Measurements from ENCODE around the gene PLEKHA5.
"Not testable (repeated sequence)": the region's sequence is repeated elsewhere in the genome, so short reads cannot be mapped to it uniquely, and the experiment has no call there.

PLEKHA5 gene

DNA sequence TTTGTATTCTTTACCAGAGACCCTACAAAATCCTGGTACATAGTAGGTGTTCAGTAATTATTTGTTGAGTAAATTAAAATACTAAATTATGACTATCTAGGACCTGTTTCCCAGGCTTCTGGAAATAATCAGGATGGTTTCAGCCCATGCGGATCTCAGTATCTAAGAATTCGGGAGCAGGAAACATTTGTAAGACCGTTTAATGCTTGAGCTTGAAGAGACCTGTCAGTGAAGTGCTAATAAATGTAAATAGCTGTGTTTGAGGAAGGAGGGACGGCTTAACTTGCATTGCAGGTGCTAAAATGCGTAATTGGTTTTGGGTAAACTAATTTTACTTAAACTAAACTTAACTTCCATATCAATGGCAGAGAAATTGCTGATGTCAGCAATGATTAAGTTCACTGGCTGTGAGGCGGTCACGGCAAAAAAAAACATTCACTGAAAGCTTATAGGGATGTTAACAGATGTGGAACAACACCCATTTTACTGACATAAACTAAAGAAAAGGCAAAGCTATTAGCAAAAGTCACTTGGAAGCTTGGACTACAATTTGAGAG is 281.2 kb downstream of the PLEKHA5 start:
- H3K27me3 ChIP-seq (ENCODE audit: insufficient read depth, low read depth, severe bottlenecking): no peaks in the 10 kb centered on the region
- no peak for DNase-seq
- H3K27ac ChIP-seq: no peak overlapping the region
- H3K36me3 ChIP-seq: no peaks in the 10 kb centered on the region
- no peak overlapping the region for H3K4me3 ChIP-seq (ENCODE audit: low read depth, low read length)
- TF ChIP-seq, protein P1, sequence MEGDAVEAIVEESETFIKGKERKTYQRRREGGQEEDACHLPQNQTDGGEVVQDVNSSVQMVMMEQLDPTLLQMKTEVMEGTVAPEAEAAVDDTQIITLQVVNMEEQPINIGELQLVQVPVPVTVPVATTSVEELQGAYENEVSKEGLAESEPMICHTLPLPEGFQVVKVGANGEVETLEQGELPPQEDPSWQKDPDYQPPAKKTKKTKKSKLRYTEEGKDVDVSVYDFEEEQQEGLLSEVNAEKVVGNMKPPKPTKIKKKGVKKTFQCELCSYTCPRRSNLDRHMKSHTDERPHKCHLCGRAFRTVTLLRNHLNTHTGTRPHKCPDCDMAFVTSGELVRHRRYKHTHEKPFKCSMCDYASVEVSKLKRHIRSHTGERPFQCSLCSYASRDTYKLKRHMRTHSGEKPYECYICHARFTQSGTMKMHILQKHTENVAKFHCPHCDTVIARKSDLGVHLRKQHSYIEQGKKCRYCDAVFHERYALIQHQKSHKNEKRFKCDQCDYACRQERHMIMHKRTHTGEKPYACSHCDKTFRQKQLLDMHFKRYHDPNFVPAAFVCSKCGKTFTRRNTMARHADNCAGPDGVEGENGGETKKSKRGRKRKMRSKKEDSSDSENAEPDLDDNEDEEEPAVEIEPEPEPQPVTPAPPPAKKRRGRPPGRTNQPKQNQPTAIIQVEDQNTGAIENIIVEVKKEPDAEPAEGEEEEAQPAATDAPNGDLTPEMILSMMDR (IDR thresholded peaks at IDR 0.05; ENCODE audit: low read depth, low read length): no peak
- H3K9me3 ChIP-seq (ENCODE audit: severe bottlenecking): no peaks in the 10 kb centered on the region

DNA sequence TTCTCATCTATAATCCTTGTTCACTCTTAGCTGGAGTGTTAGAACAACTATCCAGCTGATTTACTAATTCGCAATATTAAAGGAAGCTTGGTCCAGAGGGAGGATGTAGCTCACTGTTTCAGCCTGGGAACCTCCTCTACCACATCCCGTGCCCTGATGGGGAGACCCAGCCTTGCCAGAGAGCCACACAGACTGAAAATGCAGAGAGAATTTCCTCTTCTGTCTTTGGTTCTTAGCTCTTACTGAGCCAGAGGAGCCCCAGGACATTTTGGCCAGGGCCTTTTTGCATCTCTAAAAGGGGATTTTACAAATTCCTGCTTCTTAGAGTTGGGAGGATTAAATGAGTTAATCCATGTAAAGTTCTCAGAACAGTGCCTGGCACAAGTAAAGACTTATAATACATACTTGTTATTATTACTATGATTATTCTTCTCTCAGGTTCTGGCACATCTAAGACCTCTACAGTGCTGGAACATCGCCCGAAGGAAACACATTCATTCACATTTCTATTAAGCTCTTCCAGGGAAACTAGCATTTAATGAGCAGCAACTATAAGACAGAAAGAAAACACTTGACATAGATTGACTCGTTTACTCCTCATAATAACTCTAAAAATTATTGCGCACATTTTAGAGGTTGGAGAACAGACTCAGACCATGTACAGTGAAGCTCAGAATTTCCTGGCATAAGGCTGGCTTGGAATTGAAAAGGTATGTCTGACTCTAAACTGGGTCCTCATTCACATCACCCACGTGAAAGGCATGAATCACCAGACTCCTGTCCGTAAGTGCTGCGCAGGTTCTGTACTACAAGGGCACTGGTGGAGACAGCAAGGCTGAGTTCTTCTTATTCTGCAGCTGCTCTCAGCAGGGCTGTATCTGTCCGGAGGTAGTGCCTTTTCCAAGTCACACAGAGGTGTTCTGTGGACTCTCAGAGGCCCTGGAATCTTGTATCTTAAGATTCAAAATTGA is 282.0 kb downstream of the PLEKHA5 start:
- no peak overlapping the region for H3K4me3 ChIP-seq (ENCODE audit: low read depth, low read length)
- no peaks in the 10 kb centered on the region for H3K36me3 ChIP-seq
- H3K9me3 ChIP-seq (ENCODE audit: severe bottlenecking): no peaks in the 10 kb centered on the region
- DNase-seq: no peak
- no peaks in the 10 kb centered on the region for H3K27me3 ChIP-seq (ENCODE audit: insufficient read depth, low read depth, severe bottlenecking)
- no peak overlapping the region for H3K27ac ChIP-seq
- TF ChIP-seq, protein P1 (IDR thresholded peaks at IDR 0.05; ENCODE audit: low read depth, low read length): no peak

DNA sequence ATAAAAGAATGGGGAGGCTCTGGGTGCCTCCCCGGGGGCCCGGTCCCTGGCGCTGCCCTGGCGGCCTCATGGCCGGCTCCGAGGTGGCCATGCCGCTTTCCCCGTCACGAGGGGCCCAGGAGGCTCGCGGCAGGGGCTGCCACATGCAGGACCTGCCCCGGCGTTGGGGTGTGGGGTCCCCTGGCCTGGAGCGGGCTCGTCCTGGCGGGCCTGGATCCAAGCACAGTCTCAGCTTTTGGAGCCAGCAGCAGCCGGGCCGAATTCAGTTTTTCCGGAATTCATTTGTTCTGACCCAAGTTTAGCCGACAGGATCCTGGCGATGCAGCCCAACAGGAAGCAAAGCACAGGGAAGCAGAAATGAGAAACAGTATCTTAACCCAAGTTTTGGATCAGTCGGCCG is 283.3 kb downstream of the PLEKHA5 start:
- Histone ChIP-seq H3K27ac (no peak overlapping the region), H3K9me3 (ENCODE audit: severe bottlenecking) (no peaks in the 10 kb centered on the region), H3K4me3 (ENCODE audit: low read depth, low read length) (no peak overlapping the region), H3K27me3 (ENCODE audit: insufficient read depth, low read depth, severe bottlenecking) (no peaks in the 10 kb centered on the region), H3K36me3 (no peaks in the 10 kb centered on the region)
- TF ChIP-seq, protein P1 (IDR thresholded peaks at IDR 0.05; ENCODE audit: low read depth, low read length): no peak
- no peak for DNase-seq

DNA sequence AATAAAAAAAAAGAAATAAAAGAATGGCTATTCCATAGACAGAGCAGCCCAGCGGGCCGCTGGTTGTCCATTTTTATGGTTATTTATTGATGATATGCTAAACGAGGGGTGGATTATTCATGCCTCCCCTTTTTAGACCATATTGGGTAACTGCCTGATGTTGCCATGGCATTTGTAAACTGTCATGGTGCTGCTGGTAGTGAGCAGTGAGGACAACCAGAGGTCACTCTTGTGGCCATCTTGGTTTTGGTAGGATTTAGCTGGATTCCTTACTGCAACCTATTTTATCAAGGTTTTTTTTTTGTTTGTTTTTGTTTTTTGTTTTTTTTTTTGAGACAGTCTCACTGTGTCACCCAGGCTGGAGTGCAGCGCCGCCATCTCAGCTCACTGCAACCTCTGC is 284.0 kb downstream of the PLEKHA5 start:
- H3K27ac ChIP-seq; H3K9me3 ChIP-seq (ENCODE audit: severe bottlenecking); H3K36me3 ChIP-seq; H3K4me3 ChIP-seq (ENCODE audit: low read depth, low read length); H3K27me3 ChIP-seq (ENCODE audit: insufficient read depth, low read depth, severe bottlenecking); DNase-seq: not testable (repeated sequence)

DNA sequence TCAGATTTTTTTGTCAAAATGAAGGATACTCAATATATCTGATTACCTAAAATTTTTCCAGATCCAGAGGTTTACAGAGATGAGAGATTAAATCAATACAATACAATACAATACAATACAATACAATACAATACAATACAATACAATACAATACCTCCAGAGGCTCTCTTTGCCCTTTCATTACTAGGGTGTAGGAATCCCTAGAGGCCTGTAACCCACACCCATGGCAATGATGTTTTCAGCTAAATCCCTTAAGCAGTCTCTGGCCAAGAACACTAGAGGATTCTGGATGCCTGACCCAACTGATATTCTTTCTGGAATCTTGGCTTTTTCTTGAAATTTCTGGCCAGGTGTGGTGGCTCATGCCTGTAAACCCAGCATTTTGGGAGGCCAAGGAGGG is 286.0 kb downstream of the PLEKHA5 start:
- H3K4me3 ChIP-seq (ENCODE audit: low read depth, low read length): no peak overlapping the region
- no peaks in the 10 kb centered on the region for H3K9me3 ChIP-seq (ENCODE audit: severe bottlenecking)
- H3K27ac ChIP-seq: no peak overlapping the region
- TF ChIP-seq, protein P1 (IDR thresholded peaks at IDR 0.05; ENCODE audit: low read depth, low read length): no peak
- H3K27me3 ChIP-seq (ENCODE audit: insufficient read depth, low read depth, severe bottlenecking): no peaks in the 10 kb centered on the region
- DNase-seq: no peak
- no peaks in the 10 kb centered on the region for H3K36me3 ChIP-seq

DNA sequence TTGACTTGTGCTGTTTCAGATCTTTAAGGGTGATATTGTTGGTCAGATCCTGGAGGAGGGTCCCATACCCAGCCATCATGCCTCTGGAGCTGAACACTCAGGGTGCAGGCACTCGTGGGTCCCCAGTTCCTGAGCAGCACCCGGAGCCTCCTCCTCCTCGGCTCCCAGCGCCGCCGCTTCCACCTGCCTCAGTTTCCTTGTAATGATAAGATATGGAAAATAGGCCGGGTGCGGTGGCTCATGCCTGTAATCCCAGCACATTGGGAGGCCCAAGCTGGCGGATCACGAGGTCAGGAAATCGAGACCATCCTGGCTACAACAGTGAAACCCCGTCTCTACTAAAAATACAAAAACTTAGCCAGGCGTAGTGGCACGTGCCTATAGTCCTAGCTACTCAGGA is 289.6 kb downstream of the PLEKHA5 start:
- Histone ChIP-seq H3K27me3 (ENCODE audit: insufficient read depth, low read depth, severe bottlenecking) (no peaks in the 10 kb centered on the region), H3K36me3 (no peaks in the 10 kb centered on the region), H3K9me3 (ENCODE audit: severe bottlenecking) (no peaks in the 10 kb centered on the region), H3K27ac (no peak overlapping the region), H3K4me3 (ENCODE audit: low read depth, low read length) (no peak overlapping the region)
- TF ChIP-seq, protein P1 (IDR thresholded peaks at IDR 0.05; ENCODE audit: low read depth, low read length): no peak
- no peak for DNase-seq
